Neuronal stem cell (in vitro differentiated cells): Measurements from ENCODE around the gene IQGAP1.
A peak's percentile ranks its signal among the peaks of the same experiment; 100 is the strongest.

Source experiments
- DNase-seq: peaks from one replicate; pipeline ENCODE4 v3.0.0-alpha.2; 2013; ENCODE audit warnings: low spot score
- H2AFZ ChIP-seq: one replicate; pipeline ENCODE4 v1.6.1; 2013; ENCODE audit warnings: mild to moderate bottlenecking, low read length, inconsistent platforms
- H2AK5ac ChIP-seq: 2 replicates; pipeline ENCODE4 v1.6.1; 2013; ENCODE audit warnings: low read depth, mild to moderate bottlenecking, inconsistent platforms, low read length, moderate library complexity, mixed read lengths
- H2BK120ac ChIP-seq: 2 replicates; pipeline ENCODE4 v1.6.1; 2013; ENCODE audit warnings: low read depth, mild to moderate bottlenecking, inconsistent platforms, low read length, moderate library complexity, mixed read lengths
- H2BK12ac ChIP-seq: one replicate; pipeline ENCODE4 v1.6.1; 2013; ENCODE audit warnings: low read length, inconsistent platforms
- H2BK15ac ChIP-seq: 2 replicates; pipeline ENCODE4 v1.6.1; 2013; ENCODE audit warnings: mild to moderate bottlenecking, low read length, inconsistent platforms, mixed read lengths
- H2BK5ac ChIP-seq: one replicate; pipeline ENCODE4 v1.6.1; 2013; ENCODE audit warnings: inconsistent platforms, mild to moderate bottlenecking, low read length, moderate library complexity
- H3K14ac ChIP-seq: one replicate; pipeline ENCODE4 v1.6.1; 2013; ENCODE audit warnings: low read length, inconsistent platforms
- H3K18ac ChIP-seq: 2 replicates; pipeline ENCODE4 v1.6.1; 2013; ENCODE audit warnings: low read length, inconsistent platforms
- H3K23ac ChIP-seq: 2 replicates; pipeline ENCODE4 v1.6.1; 2013; ENCODE audit warnings: low read depth, mild to moderate bottlenecking, mixed read lengths, low read length, inconsistent platforms; ENCODE audit not compliant: poor library complexity
- H3K27ac ChIP-seq: replicated peaks from 3 replicates; pipeline ENCODE4 v1.5.1; 2013; ENCODE audit warnings: low read length, inconsistent platforms
- H3K27me3 ChIP-seq, 3 experiments: 2 replicates each; pipeline ENCODE4 v1.6.1; 2013; ENCODE audit warnings: low read length in 3 of 3, mild to moderate bottlenecking in 2 of 3, inconsistent platforms in 1 of 3, low read depth in 1 of 3, mixed read lengths in 1 of 3, moderate library complexity in 1 of 3; ENCODE audit not compliant: control insufficient read depth in 3 of 3, insufficient read depth in 3 of 3
- H3K36me3 ChIP-seq, 2 donors: replicated peaks in 1 of 2; 2 replicates each; pipeline ENCODE4 v1.6.1; 2013; ENCODE audit warnings: low read length in 2 of 2; ENCODE audit not compliant: control insufficient read depth in 2 of 2, insufficient read depth in 2 of 2
- H3K4ac ChIP-seq: 2 replicates; pipeline ENCODE4 v1.6.1; 2013; ENCODE audit warnings: inconsistent platforms, mild to moderate bottlenecking, low read length, moderate library complexity
- H3K4me1 ChIP-seq, 2 donors: 1 replicate in 1 of 2; 2 replicates in 1 of 2; pipeline ENCODE4 v1.6.1; 2013; ENCODE audit warnings: low read length in 2 of 2, low read depth in 1 of 2; ENCODE audit not compliant: control insufficient read depth in 2 of 2, insufficient read depth in 1 of 2
- H3K4me2 ChIP-seq: one replicate; pipeline ENCODE4 v1.6.1; 2013; ENCODE audit warnings: mild to moderate bottlenecking, low read length, inconsistent platforms; ENCODE audit not compliant: insufficient read depth, poor library complexity, severe bottlenecking
- H3K4me3 ChIP-seq, 2 donors: 2 replicates each; pipeline ENCODE4 v1.5.1; 2013; ENCODE audit warnings: low read length in 2 of 2, mild to moderate bottlenecking in 2 of 2, inconsistent platforms in 1 of 2, moderate library complexity in 1 of 2
- H3K79me1 ChIP-seq: one replicate; pipeline ENCODE4 v1.6.1; 2013; ENCODE audit warnings: low read depth, mild to moderate bottlenecking, inconsistent platforms, low read length, moderate library complexity
- H3K9ac ChIP-seq: one replicate; pipeline ENCODE4 v1.6.1; 2013; ENCODE audit warnings: mild to moderate bottlenecking, low read depth, low read length, inconsistent platforms; ENCODE audit not compliant: poor library complexity
- H3K9me3 ChIP-seq, 2 donors: replicated peaks in 1 of 2; 2 replicates each; pipeline versions ENCODE3 to v1.6.1; 2013; ENCODE audit warnings: low read length in 2 of 2, mild to moderate bottlenecking in 2 of 2, inconsistent platforms in 1 of 2, low read depth in 1 of 2, mixed read lengths in 1 of 2, moderate library complexity in 1 of 2; ENCODE audit not compliant: control insufficient read depth in 2 of 2, insufficient read depth in 1 of 2
- H4K8ac ChIP-seq: one replicate; pipeline ENCODE4 v1.6.1; 2013; ENCODE audit warnings: low read depth, mild to moderate bottlenecking, inconsistent platforms, low read length, moderate library complexity
- H4K91ac ChIP-seq: one replicate; pipeline ENCODE4 v1.6.1; 2013; ENCODE audit warnings: low read length, low read depth, mild to moderate bottlenecking, inconsistent platforms; ENCODE audit not compliant: poor library complexity
- WGBS, 2 donors: extraction: QIAGEN DNeasy Blood & Tissue Kit; methylation state at CpG; one replicate each; pipeline ENCODE4 v1.1.7; 2013; ENCODE audit warnings: missing lambda C conversion rate in 2 of 2, mixed read lengths in 1 of 2; ENCODE audit not compliant: insufficient read length in 2 of 2, insufficient replicate concordance in 1 of 2; ENCODE audit errors: extremely low coverage in 2 of 2; 5-methylcytosine and 5-hydroxymethylcytosine counted together

The IQGAP1 gene

GRCh38 chr15:90482124-90483011 lies 94.3 kb downstream of the IQGAP1 start:
- Histone ChIP-seq H4K8ac (no peak overlapping the region), H3K27ac (no peak overlapping the region), H2AFZ (no peak overlapping the region), H4K91ac (no peak overlapping the region), H3K27me3 (no peaks in the 10 kb centered on the region), H3K23ac (no peak overlapping the region), H3K36me3 (peaks cover 7 to 86% of the 10 kb centered on the region in 2 donors), H3K14ac (no peak overlapping the region), H3K9ac (no peak overlapping the region), H3K4me3 (no peak overlapping the region), H3K4ac (no peak overlapping the region), H3K79me1 (no peaks in the 10 kb centered on the region), H3K4me2 (no peak overlapping the region), H2AK5ac (no peak overlapping the region), H3K9me3 (no peaks in the 10 kb centered on the region), H3K18ac (no peak overlapping the region), H2BK5ac (no peak overlapping the region), H2BK12ac (no peak overlapping the region), H3K4me1 (no peaks in the 10 kb centered on the region), H2BK120ac (no peak overlapping the region), H2BK15ac (no peak overlapping the region)
- no CpG with 5 or more reads among the region's 7 CpGs for WGBS, 2 donors
- DNase-seq = peak; percentile 35

- Histone ChIP-seq H3K14ac (no peak overlapping the region), H3K4ac (no peak overlapping the region), H2BK15ac (no peak overlapping the region), H3K18ac (no peak overlapping the region), H3K4me1 (no peaks in the 10 kb centered on the region), H3K23ac (no peak overlapping the region), H3K27ac (no peak overlapping the region), H3K9me3 (no peaks in the 10 kb centered on the region), H4K8ac (no peak overlapping the region), H2AFZ (no peak overlapping the region), H3K36me3 (peaks cover 7 to 86% of the 10 kb centered on the region in 2 donors), H3K9ac (no peak overlapping the region), H2BK120ac (no peak overlapping the region), H3K4me2 (no peak overlapping the region), H3K27me3 (no peaks in the 10 kb centered on the region), H4K91ac (no peak overlapping the region), H2BK5ac (no peak overlapping the region), H3K79me1 (no peaks in the 10 kb centered on the region), H3K4me3 (no peak overlapping the region), H2BK12ac (no peak overlapping the region), H2AK5ac (no peak overlapping the region)
- DNase-seq = no peak
- WGBS, 2 donors = no CpG with 5 or more reads among the region's 1 CpG
Observed at GRCh38 chr15:90483012-90483307, 94.9 kb downstream of the IQGAP1 start.

- no peak overlapping the region for H2BK5ac ChIP-seq
- no peaks in the 10 kb centered on the region for H3K9me3 ChIP-seq
- no peak overlapping the region for H3K4me3 ChIP-seq
- no peak overlapping the region for H2AFZ ChIP-seq
- H2BK120ac ChIP-seq = no peak overlapping the region
- no peak overlapping the region for H4K8ac ChIP-seq
- H3K4me1 ChIP-seq = no peaks in the 10 kb centered on the region
- H3K36me3 ChIP-seq = peaks cover 8 to 85% of the 10 kb centered on the region in 2 donors
- H3K18ac ChIP-seq = no peak overlapping the region
- H3K4ac ChIP-seq = no peak overlapping the region
- no peak overlapping the region for H3K27ac ChIP-seq
- DNase-seq = no peak
- H2BK12ac ChIP-seq = no peak overlapping the region
- no peak overlapping the region for H3K14ac ChIP-seq
- no CpG with 5 or more reads among the region's 2 CpGs for WGBS, 2 donors
- H3K27me3 ChIP-seq = no peaks in the 10 kb centered on the region
- H3K79me1 ChIP-seq = no peaks in the 10 kb centered on the region
- no peak overlapping the region for H3K9ac ChIP-seq
- H2BK15ac ChIP-seq = no peak overlapping the region
- H2AK5ac ChIP-seq = no peak overlapping the region
- no peak overlapping the region for H3K4me2 ChIP-seq
- H4K91ac ChIP-seq = no peak overlapping the region
- no peak overlapping the region for H3K23ac ChIP-seq
Observed at GRCh38 chr15:90483637-90484036, 95.6 kb downstream of the IQGAP1 start.

GRCh38 chr15:90487186-90487585 lies 99.1 kb downstream of the IQGAP1 start:
- no peaks in the 10 kb centered on the region for H3K79me1 ChIP-seq
- DNase-seq = no peak
- H3K36me3 ChIP-seq = peaks cover 7 to 95% of the 10 kb centered on the region in 2 donors
- no peaks in the 10 kb centered on the region for H3K9me3 ChIP-seq
- no peaks in the 10 kb centered on the region for H3K27me3 ChIP-seq
- no peak overlapping the region for H3K14ac ChIP-seq
- H3K4me2 ChIP-seq = no peak overlapping the region
- H2BK15ac ChIP-seq = no peak overlapping the region
- no peak overlapping the region for H2AK5ac ChIP-seq
- no peak overlapping the region for H3K27ac ChIP-seq
- H3K4me1 ChIP-seq = no peaks in the 10 kb centered on the region
- H3K18ac ChIP-seq = no peak overlapping the region
- no peak overlapping the region for H4K8ac ChIP-seq
- H3K4me3 ChIP-seq = no peak overlapping the region
- no peak overlapping the region for H3K23ac ChIP-seq
- no peak overlapping the region for H2BK120ac ChIP-seq
- no peak overlapping the region for H2BK12ac ChIP-seq
- H4K91ac ChIP-seq = no peak overlapping the region
- no CpG with 5 or more reads among the region's 8 CpGs for WGBS, 2 donors
- no peak overlapping the region for H2BK5ac ChIP-seq
- no peak overlapping the region for H3K9ac ChIP-seq
- no peak overlapping the region for H2AFZ ChIP-seq
- no peak overlapping the region for H3K4ac ChIP-seq
